WTC11 (cell line): ENCODE results near the gene HELZ.

Experiments
- CTCF ChIP-seq: fragments of 200-600 bp; IDR thresholded peaks from 2 replicates; pipeline ENCODE4 v1.8.0; 2022; ENCODE audit warnings: antibody characterized with exemption
- TF ChIP-seq, protein P1 (sequence below): sonication (generic); formaldehyde crosslinking; IDR thresholded peaks from 2 replicates; pipeline ENCODE4 v1.8.1; 2023; ENCODE audit warnings: mild to moderate bottlenecking, missing genetic modification reagents

GRCh38 chr17:67245694-67246402, 852 bp upstream of the HELZ start:
- TF ChIP-seq, protein P1, sequence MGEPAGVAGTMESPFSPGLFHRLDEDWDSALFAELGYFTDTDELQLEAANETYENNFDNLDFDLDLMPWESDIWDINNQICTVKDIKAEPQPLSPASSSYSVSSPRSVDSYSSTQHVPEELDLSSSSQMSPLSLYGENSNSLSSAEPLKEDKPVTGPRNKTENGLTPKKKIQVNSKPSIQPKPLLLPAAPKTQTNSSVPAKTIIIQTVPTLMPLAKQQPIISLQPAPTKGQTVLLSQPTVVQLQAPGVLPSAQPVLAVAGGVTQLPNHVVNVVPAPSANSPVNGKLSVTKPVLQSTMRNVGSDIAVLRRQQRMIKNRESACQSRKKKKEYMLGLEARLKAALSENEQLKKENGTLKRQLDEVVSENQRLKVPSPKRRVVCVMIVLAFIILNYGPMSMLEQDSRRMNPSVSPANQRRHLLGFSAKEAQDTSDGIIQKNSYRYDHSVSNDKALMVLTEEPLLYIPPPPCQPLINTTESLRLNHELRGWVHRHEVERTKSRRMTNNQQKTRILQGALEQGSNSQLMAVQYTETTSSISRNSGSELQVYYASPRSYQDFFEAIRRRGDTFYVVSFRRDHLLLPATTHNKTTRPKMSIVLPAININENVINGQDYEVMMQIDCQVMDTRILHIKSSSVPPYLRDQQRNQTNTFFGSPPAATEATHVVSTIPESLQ, result no peak
- TF ChIP-seq CTCF, result no peak
